Measurements from ENCODE around the gene LMX1A. TPM values are rescaled to one million over a fixed set of nuclear protein-coding genes. Genes with fewer than 3 reads are reported as not detected.

The LMX1A gene
- total RNA-seq, 4 donors from 2014 or later, result 0.18 to 0.67 (median 0.38) TPM; not detected in 1

- Histone ChIP-seq H3K4me3 (no peak overlapping the region), H3K4me1 (peaks cover 0 to 21% (median 5%) of the 10 kb centered on the region in 3 donors), H3K9me3 (no peaks in the 10 kb centered on the region), H3K27ac (no peak overlapping the region), H3K27me3 (peaks cover 0 to 33% (median 0%) of the 10 kb centered on the region in 4 donors), H3K36me3 (no peaks in the 10 kb centered on the region)
- intact Hi-C loops (cut with DNase I), result no loop called here
- no peak for DNase-seq
- 60 to 72% methylated on average over 4 of the region's 4 CpGs for WGBS, 2 donors
- TF ChIP-seq POLR2A (IDR thresholded peaks at IDR 0.05), result no peak
- TF ChIP-seq, protein P1, sequence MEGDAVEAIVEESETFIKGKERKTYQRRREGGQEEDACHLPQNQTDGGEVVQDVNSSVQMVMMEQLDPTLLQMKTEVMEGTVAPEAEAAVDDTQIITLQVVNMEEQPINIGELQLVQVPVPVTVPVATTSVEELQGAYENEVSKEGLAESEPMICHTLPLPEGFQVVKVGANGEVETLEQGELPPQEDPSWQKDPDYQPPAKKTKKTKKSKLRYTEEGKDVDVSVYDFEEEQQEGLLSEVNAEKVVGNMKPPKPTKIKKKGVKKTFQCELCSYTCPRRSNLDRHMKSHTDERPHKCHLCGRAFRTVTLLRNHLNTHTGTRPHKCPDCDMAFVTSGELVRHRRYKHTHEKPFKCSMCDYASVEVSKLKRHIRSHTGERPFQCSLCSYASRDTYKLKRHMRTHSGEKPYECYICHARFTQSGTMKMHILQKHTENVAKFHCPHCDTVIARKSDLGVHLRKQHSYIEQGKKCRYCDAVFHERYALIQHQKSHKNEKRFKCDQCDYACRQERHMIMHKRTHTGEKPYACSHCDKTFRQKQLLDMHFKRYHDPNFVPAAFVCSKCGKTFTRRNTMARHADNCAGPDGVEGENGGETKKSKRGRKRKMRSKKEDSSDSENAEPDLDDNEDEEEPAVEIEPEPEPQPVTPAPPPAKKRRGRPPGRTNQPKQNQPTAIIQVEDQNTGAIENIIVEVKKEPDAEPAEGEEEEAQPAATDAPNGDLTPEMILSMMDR (IDR thresholded peaks at IDR 0.05), result no peak
These were observed 182.0 kb downstream of the LMX1A start for GRCh38 chr1:165174491-165174890.

GRCh38 chr1:165173818-165174217, 182.7 kb downstream of the LMX1A start:
- H3K27ac ChIP-seq, result no peak overlapping the region
- H3K27me3 ChIP-seq, result peaks cover 0 to 39% (median 0%) of the 10 kb centered on the region in 4 donors
- peaks cover 0 to 28% (median 5%) of the 10 kb centered on the region in 3 donors for H3K4me1 ChIP-seq
- H3K9me3 ChIP-seq, result no peaks in the 10 kb centered on the region
- TF ChIP-seq, protein P1 (IDR thresholded peaks at IDR 0.05), result no peak
- no peak for TF ChIP-seq POLR2A (IDR thresholded peaks at IDR 0.05)
- no peaks in the 10 kb centered on the region for H3K36me3 ChIP-seq
- intact Hi-C loops (cut with DNase I), result no loop called here
- WGBS, 2 donors, result 31 to 38% methylated on average over 4 of the region's 4 CpGs
- no peak overlapping the region for H3K4me3 ChIP-seq
- DNase-seq, result no peak

DNA sequence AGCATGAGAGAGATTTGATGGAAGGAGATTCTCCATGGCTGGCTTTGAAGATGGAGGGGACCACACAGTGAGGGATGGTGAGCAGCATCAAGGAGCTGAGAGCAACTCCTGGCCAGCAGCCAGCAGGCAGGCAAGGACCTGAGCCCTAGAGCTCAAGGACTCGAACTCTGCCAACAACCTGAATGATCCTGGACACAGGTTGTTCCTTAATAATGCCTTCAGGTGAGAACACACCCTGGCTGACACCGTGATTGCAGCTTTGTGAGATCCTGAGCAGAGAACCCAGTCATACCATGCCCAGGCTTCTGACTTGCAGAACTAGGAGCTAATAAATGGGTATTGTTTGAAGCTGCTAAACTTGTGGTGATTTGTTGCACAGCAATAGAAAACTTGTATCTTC, 183.1 kb downstream of the LMX1A start:
- Histone ChIP-seq H3K4me3 (no peak overlapping the region), H3K27me3 (peaks cover 0 to 43% (median 0%) of the 10 kb centered on the region in 4 donors), H3K9me3 (no peaks in the 10 kb centered on the region), H3K36me3 (no peaks in the 10 kb centered on the region), H3K4me1 (peaks cover 0 to 32% (median 5%) of the 10 kb centered on the region in 3 donors), H3K27ac (no peak overlapping the region)
- intact Hi-C loops (cut with DNase I), result no loop called here
- 11 to 13% methylated on average over 1 to 2 of the region's 2 CpGs for WGBS, 2 donors
- no peak for DNase-seq
- TF ChIP-seq, protein P1 (IDR thresholded peaks at IDR 0.05), result no peak
- no peak for TF ChIP-seq POLR2A (IDR thresholded peaks at IDR 0.05)

- intact Hi-C loops (cut with DNase I), result no loop called here
- Histone ChIP-seq H3K36me3 (no peaks in the 10 kb centered on the region), H3K27me3 (peaks cover 0 to 46% (median 0%) of the 10 kb centered on the region in 4 donors), H3K9me3 (no peaks in the 10 kb centered on the region), H3K4me1 (peaks cover 0 to 33% (median 5%) of the 10 kb centered on the region in 3 donors), H3K4me3 (no peak overlapping the region), H3K27ac (no peak overlapping the region)
- WGBS, 2 donors, result 46 to 56% methylated on average over 2 of the region's 2 CpGs
- DNase-seq, result no peak
- TF ChIP-seq POLR2A (IDR thresholded peaks at IDR 0.05), result no peak
- TF ChIP-seq, protein P1 (IDR thresholded peaks at IDR 0.05), result no peak
These were observed 183.8 kb downstream of the LMX1A start for GRCh38 chr1:165172666-165173065.

DNA sequence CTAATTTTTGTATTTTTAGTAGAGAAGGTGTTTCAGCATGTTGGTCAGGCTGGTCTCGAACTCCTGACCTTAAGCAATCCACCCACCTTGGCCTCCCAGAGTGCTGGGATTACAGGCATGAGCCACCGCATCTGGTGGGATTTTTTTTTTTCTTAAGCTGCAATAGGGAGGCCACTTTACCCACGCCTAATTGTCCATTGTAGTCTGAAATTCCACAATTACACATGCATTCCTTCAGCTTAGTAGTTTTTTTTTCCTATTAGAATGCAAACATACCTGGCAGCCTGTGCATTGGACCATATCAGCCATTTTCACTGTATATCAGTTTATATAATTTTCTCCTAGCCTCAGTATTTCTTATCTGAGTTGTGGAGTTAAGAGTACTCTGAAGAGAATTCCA, 186.8 kb downstream of the LMX1A start:
- Histone ChIP-seq H3K9me3 (no peaks in the 10 kb centered on the region), H3K4me3 (no peak overlapping the region), H3K4me1 (peaks cover 0 to 30% (median 5%) of the 10 kb centered on the region in 3 donors), H3K27ac (no peak overlapping the region), H3K27me3 (peaks cover 0 to 55% (median 0%) of the 10 kb centered on the region in 4 donors), H3K36me3 (no peaks in the 10 kb centered on the region)
- intact Hi-C loops (cut with DNase I), result no loop called here
- no peak for DNase-seq
- TF ChIP-seq, protein P1 (IDR thresholded peaks at IDR 0.05), result no peak
- no peak for TF ChIP-seq POLR2A (IDR thresholded peaks at IDR 0.05)
- WGBS, 2 donors, result 59 to 61% methylated on average over 3 of the region's 3 CpGs

Data from esophagus squamous epithelium (tissue), 5 donors.